IMR-90 (cell line): Measurements from ENCODE around the gene COA1. TPM values are rescaled to one million over a fixed set of nuclear protein-coding genes. Genes with fewer than 3 reads are reported as not detected.

Experiments
- ATAC-seq: fragments of 200-7000 bp; cut with Tn5 transposase; 2 replicates; pipeline ENCODE4 v1.9.1; 2020; ENCODE audit warnings: low read depth, mild to moderate bottlenecking, moderate library complexity
- BruUV-seq: library from RNA; stranded (reverse); fragments of 400-500 nt; replicated peaks from 2 replicates; lab custom pipeline; 2021; lab: Mats Ljungman, UMichigan
- CTCF ChIA-PET: fragments of 300-600 bp; formaldehyde crosslinking; extraction: SDS; loops from one replicate; lab custom pipeline; 2021; ENCODE audit warnings: antibody characterized with exemption; lab: Yijun Ruan, JAX
- POLR2A ChIA-PET: fragments of 300-600 bp; sonication (Branson Sonifier 250); formaldehyde crosslinking; loops from one replicate; lab custom pipeline; 2022; ENCODE audit warnings: antibody characterized with exemption; ENCODE audit not compliant: unreplicated experiment; lab: Charles Lee
- DNase-seq: peaks from one replicate; pipeline ENCODE4 v3.0.0; 2013
- H2AFZ ChIP-seq: replicated peaks from 2 replicates; pipeline ENCODE3; 2013; ENCODE audit warnings: low read length, mild to moderate bottlenecking; ENCODE audit not compliant: poor library complexity
- H2AK5ac ChIP-seq: 2 replicates; pipeline ENCODE4 v1.6.1; 2013; ENCODE audit warnings: low read depth, low read length, inconsistent platforms
- H2AK9ac ChIP-seq: replicated peaks from 2 replicates; pipeline ENCODE3; 2013; ENCODE audit warnings: mild to moderate bottlenecking, low read depth, low read length, moderate library complexity; ENCODE audit not compliant: poor library complexity
- H2BK120ac ChIP-seq: 2 replicates; pipeline ENCODE4 v1.6.1; 2013; ENCODE audit warnings: low read depth, low read length, inconsistent platforms
- H2BK15ac ChIP-seq: 3 replicates; pipeline ENCODE4 v1.6.1; 2013; ENCODE audit warnings: low read depth, low read length, inconsistent platforms
- H2BK20ac ChIP-seq: 2 replicates; pipeline ENCODE4 v1.6.1; 2013; ENCODE audit warnings: low read depth, mild to moderate bottlenecking, inconsistent platforms, low read length, moderate library complexity
- H2BK5ac ChIP-seq: 2 replicates; pipeline ENCODE4 v1.6.1; 2013; ENCODE audit warnings: mild to moderate bottlenecking, low read depth, low read length, inconsistent platforms; ENCODE audit not compliant: poor library complexity, severe bottlenecking
- H3K14ac ChIP-seq: replicated peaks from 2 replicates; pipeline ENCODE4 v1.6.1; 2013; ENCODE audit warnings: low read depth, low read length, inconsistent platforms
- H3K18ac ChIP-seq: 2 replicates; pipeline ENCODE4 v1.6.1; 2013; ENCODE audit warnings: low read depth, low read length, control low read depth
- H3K23ac ChIP-seq: 2 replicates; pipeline ENCODE4 v1.6.1; 2013; ENCODE audit warnings: low read depth, low read length, inconsistent platforms
- H3K27ac ChIP-seq: 2 replicates; pipeline ENCODE4 v1.5.1; 2013; ENCODE audit warnings: mild to moderate bottlenecking, control low read depth, low read length; ENCODE audit not compliant: insufficient read depth
- H3K27me3 ChIP-seq: 2 replicates; pipeline ENCODE4 v1.6.1; 2013; ENCODE audit warnings: low read length; ENCODE audit not compliant: control insufficient read depth, insufficient read depth
- H3K36me3 ChIP-seq: 2 replicates; pipeline ENCODE4 v1.6.1; 2013; ENCODE audit warnings: low read length, mixed read lengths; ENCODE audit not compliant: control insufficient read depth, insufficient read depth
- H3K4ac ChIP-seq: 2 replicates; pipeline ENCODE4 v1.6.1; 2013; ENCODE audit warnings: low read depth, low read length, inconsistent platforms
- H3K4me1 ChIP-seq: 2 replicates; pipeline ENCODE4 v1.6.1; 2013; ENCODE audit warnings: low read length, mixed read lengths; ENCODE audit not compliant: control insufficient read depth, insufficient read depth
- H3K4me2 ChIP-seq: 2 replicates; pipeline ENCODE4 v1.6.1; 2013; ENCODE audit warnings: low read depth, mild to moderate bottlenecking, control low read depth, low read length, moderate library complexity
- H3K4me3 ChIP-seq: 2 replicates; pipeline ENCODE4 v1.5.1; 2013; ENCODE audit warnings: low read depth, mild to moderate bottlenecking, control low read depth, low read length, moderate library complexity; ENCODE audit not compliant: insufficient read depth
- H3K56ac ChIP-seq: 2 replicates; pipeline ENCODE4 v1.6.1; 2013; ENCODE audit warnings: low read length, inconsistent platforms; ENCODE audit not compliant: insufficient read depth; ENCODE audit errors: extremely low read depth
- H3K79me1 ChIP-seq, 2 experiments: 2 replicates each; pipeline ENCODE4 v1.6.1; 2013; ENCODE audit warnings: low read length in 2 of 2, inconsistent platforms in 1 of 2, low read depth in 1 of 2
- H3K9ac ChIP-seq: 2 replicates; pipeline ENCODE4 v1.6.1; 2013; ENCODE audit warnings: low read depth, low read length, control low read depth
- H3K9me1 ChIP-seq: 2 replicates; pipeline ENCODE4 v1.6.1; 2013; ENCODE audit warnings: low read length, inconsistent platforms; ENCODE audit not compliant: insufficient read depth
- H3K9me3 ChIP-seq: 2 replicates; pipeline ENCODE4 v1.6.1; 2013; ENCODE audit warnings: low read length; ENCODE audit not compliant: control insufficient read depth, insufficient read depth
- H4K20me1 ChIP-seq: 2 replicates; pipeline ENCODE4 v1.6.1; 2013; ENCODE audit warnings: low read length, inconsistent platforms; ENCODE audit not compliant: insufficient read depth
- H4K5ac ChIP-seq: 2 replicates; pipeline ENCODE4 v1.6.1; 2013; ENCODE audit warnings: mild to moderate bottlenecking, low read depth, low read length, control low read depth
- H4K8ac ChIP-seq, 2 experiments: 2 replicates each; pipeline ENCODE4 v1.6.1; 2013; ENCODE audit warnings: low read depth in 2 of 2, low read length in 2 of 2, control low read depth in 1 of 2, inconsistent platforms in 1 of 2
- H4K91ac ChIP-seq: 2 replicates; pipeline ENCODE4 v1.6.1; 2013; ENCODE audit warnings: low read depth, low read length, inconsistent platforms; ENCODE audit not compliant: insufficient read depth
- BHLHE40 ChIP-seq: fragments of 150-350 bp; IDR thresholded peaks from 2 replicates; pipeline ENCODE4 v1.6.1; 2016; ENCODE audit warnings: mild to moderate bottlenecking, low read depth, low read length
- MAZ ChIP-seq: IDR thresholded peaks from 2 replicates; pipeline ENCODE4 v1.6.1; 2012; ENCODE audit warnings: low read depth, mild to moderate bottlenecking, low read length, improper control_type of control experiment, moderate library complexity, borderline replicate concordance
- RAD21 ChIP-seq: IDR thresholded peaks from 2 replicates; pipeline ENCODE4 v1.6.1; 2012; ENCODE audit warnings: low read length, improper control_type of control experiment
- WGBS, 2 experiments: methylation state at CpG; one replicate each; pipeline versions ENCODE4 v1.1.5 to v1.1.7; 2013; ENCODE audit warnings: missing lambda C conversion rate in 2 of 2; ENCODE audit not compliant: insufficient read length in 1 of 2; ENCODE audit errors: extremely low coverage in 2 of 2; 5-methylcytosine and 5-hydroxymethylcytosine counted together
- dilution Hi-C: fragments of 300-500 bp; cut with HindIII; formaldehyde crosslinking; loops from one replicate; pipeline ENCODE4 v1.14.3; 2018; ENCODE audit warnings: low sequenced_read_pairs; ENCODE audit not compliant: unreplicated experiment
- in situ Hi-C: fragments of 300-500 bp; cut with MboI; formaldehyde crosslinking; loops from 3 replicates; pipeline ENCODE4 v1.14.3; 2019; ENCODE audit warnings: low sequenced_read_pairs, inconsistent platforms, mixed read lengths
- intact Hi-C: fragments of 100-400 bp; cut with micrococcal nuclease; formaldehyde crosslinking; loops from 2 replicates; pipeline ENCODE4 v1.10.0; 2022
- polyA plus RNA-seq, 3 experiments: library from polyadenylated mRNA; depleted of rRNA; stranded (reverse); fragments of >200 nt; gene quantifications; 2 replicates each; pipeline ENCODE4 v1.2.3, GENCODE V29; 2012; ENCODE audit warnings: low replicate concordance in 1 of 3
- total RNA-seq: library from RNA; depleted of rRNA; stranded (reverse); fragments of >200 nt; gene quantifications from 2 replicates; pipeline ENCODE4 v1.2.3, GENCODE V29; 2012

The COA1 gene
- total and polyA plus RNA-seq, 2 of the 4 experiments (the other 2 are of a cell fraction): 34.2 to 59.5 TPM

GRCh38 chr7:43636093-43636492, 93.2 kb downstream of the COA1 start:
- peaks cover 24% of the 10 kb centered on the region for H3K4me1 ChIP-seq
- POLR2A ChIA-PET: no interaction called here
- ATAC-seq (peak; percentile 46), DNase-seq (peak; percentile 78)
- H2AK9ac ChIP-seq: no peak overlapping the region
- H4K5ac ChIP-seq: no peak overlapping the region
- peaks cover 24 to 75% of the 10 kb centered on the region in 2 experiments for H3K79me1 ChIP-seq
- no peak overlapping the region for H3K23ac ChIP-seq
- H3K9me1 ChIP-seq: peaks cover 15% of the 10 kb centered on the region; the same call in 1 of the 2 replicates
- H3K4me3 ChIP-seq: no peak overlapping the region
- no peak overlapping the region for H3K4me2 ChIP-seq
- dilution Hi-C loops (no loop called here), in situ Hi-C loops (no loop called here), intact Hi-C loops (no loop called here)
- H2AK5ac ChIP-seq: no peak overlapping the region
- CTCF ChIA-PET: no interaction called here
- no peak for TF ChIP-seq RAD21
- TF ChIP-seq MAZ: no peak
- TF ChIP-seq BHLHE40: peak; percentile 22; the same call in 1 of the 2 replicates
- H2BK15ac ChIP-seq: no peak overlapping the region
- no peaks in the 10 kb centered on the region for H3K9me3 ChIP-seq
- no peak overlapping the region for H3K56ac ChIP-seq
- H3K27ac ChIP-seq: peak overlapping the region; percentile 9; the same call in 1 of the 2 replicates
- H3K18ac ChIP-seq: no peak overlapping the region
- H4K8ac ChIP-seq: no peak overlapping the region
- peak overlapping the region; percentile 41 for H2BK5ac ChIP-seq
- H3K36me3 ChIP-seq: peaks cover 36% of the 10 kb centered on the region
- H2BK120ac ChIP-seq: no peak overlapping the region
- WGBS, 2 experiments: no CpG with 5 or more reads among the region's 6 CpGs
- no peak overlapping the region for H4K91ac ChIP-seq
- H4K20me1 ChIP-seq: no peaks in the 10 kb centered on the region
- H2BK20ac ChIP-seq: no peak overlapping the region
- no peak overlapping the region for H3K9ac ChIP-seq
- BruUV-seq: no TSS peak
- H2AFZ ChIP-seq: no peak overlapping the region
- H3K14ac ChIP-seq: no peak overlapping the region
- H3K27me3 ChIP-seq: no peaks in the 10 kb centered on the region
- H3K4ac ChIP-seq: no peak overlapping the region
